Raji (cell line): ENCODE data around the gene SPOCK1.

Experiments
- POLR2A ChIP-seq: IDR thresholded peaks from 2 replicates; pipeline ENCODE4 v1.6.1; 2011; ENCODE audit warnings: low read depth, low read length, control low read depth; ENCODE audit not compliant: insufficient read depth

SPOCK1 gene

DNA sequence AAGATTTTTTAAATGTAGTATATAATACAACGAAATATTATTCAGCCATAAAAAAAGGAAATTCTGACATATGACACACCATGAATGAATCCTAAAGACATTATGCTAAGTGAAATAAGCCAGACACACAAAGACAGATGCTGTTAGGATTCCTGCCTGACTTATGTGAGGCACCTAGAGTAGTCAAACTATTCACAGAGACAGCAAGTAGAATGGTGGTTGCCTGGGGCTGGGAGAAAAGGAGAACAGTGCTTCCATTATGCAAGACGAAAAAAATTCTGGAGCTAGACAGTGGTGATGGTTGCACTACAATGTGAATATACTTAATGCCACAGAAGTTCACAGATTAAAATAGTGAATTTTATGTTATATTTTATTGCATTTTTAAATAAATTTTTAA, 66.8 kb downstream of the SPOCK1 start:
- TF ChIP-seq POLR2A, result no peak

DNA sequence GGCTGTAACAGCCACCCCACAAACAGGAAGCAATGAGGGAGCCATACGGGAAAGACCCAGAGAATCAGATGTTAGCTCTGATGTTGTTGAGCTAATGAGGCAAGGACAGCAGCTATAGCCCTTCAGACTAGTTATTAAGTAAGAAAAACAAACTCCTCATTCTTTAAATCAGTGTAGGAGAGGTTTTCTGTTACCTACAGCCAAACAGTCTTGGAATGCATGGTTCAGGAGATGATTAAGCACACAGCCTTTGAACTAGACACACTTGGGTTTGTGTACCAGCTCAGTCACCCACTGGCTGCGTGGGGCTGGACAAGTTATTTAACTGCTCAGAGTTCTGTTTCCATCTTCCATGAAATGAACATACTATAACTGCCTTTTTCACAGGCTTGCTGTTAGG, 68.1 kb downstream of the SPOCK1 start:
- no peak for TF ChIP-seq POLR2A

DNA sequence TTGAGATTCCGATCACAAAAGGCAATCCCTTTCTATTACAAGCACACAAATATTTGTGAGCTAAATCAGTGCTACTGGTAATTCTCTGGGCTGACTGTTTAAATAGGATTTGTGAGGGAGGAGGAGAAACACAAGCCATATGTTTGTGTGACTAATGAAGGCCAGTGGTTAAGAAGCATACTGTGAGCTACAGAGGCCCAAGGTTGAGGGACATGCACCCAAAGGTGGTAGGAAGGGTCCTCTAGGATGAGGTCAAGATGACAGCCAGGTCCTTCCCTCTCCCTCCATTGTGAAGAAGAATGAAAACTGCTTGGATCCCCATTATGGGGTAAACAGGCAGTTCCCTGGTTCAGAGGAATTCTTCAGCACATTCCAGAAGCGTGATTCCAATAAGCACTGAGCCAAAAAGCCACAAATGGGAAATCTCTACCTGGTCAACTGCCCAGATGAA, 83.9 kb downstream of the SPOCK1 start:
- no peak for TF ChIP-seq POLR2A

DNA sequence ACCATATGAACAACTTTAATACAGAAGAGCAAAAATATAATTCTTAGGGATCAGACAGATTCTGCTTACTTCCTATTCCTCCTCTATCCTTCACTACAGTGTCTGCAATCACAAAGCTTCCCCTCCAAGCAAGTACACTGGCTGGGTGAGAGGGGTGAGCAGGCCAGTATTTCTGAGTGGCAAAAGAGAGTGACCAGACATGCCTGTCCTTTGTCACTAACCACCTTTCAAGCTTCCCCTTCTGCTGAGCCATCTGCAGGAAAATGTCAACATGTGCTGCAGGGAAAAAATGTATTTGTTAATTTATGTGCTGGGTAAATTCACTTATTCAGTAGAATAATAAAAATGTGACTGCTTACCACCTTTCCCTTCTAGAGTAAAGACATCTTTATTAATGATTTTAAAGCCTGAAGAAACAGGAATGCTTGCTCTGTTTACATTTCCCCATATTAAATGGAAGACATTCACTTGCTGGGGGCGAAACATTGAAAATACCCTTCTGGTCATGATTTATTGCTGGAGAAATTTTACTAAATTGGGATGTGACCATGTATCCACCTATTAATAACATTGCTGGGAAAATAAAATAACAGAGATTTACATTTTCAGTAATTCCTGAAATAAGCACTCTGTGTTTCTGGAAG, 84.9 kb downstream of the SPOCK1 start:
- TF ChIP-seq POLR2A, result no peak

DNA sequence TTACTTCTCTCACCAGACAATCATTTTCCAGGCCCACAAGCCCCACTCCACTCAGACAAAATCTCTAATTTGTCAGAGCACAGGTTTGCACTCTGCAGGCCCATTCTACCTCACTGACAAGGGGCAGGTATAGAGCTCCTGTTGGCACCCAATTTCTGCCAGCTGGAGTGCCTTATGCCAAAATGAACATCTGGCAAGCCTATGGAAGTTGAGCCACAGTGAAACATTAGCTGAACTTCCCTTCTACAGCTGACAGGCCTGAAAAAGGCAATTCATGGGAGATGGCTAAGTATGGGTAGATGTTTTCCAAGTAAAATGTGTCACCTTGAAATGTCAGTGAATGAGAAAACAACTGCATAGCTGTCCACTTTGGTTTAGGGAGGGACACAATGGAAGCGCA, 87.0 kb downstream of the SPOCK1 start:
- no peak for TF ChIP-seq POLR2A

DNA sequence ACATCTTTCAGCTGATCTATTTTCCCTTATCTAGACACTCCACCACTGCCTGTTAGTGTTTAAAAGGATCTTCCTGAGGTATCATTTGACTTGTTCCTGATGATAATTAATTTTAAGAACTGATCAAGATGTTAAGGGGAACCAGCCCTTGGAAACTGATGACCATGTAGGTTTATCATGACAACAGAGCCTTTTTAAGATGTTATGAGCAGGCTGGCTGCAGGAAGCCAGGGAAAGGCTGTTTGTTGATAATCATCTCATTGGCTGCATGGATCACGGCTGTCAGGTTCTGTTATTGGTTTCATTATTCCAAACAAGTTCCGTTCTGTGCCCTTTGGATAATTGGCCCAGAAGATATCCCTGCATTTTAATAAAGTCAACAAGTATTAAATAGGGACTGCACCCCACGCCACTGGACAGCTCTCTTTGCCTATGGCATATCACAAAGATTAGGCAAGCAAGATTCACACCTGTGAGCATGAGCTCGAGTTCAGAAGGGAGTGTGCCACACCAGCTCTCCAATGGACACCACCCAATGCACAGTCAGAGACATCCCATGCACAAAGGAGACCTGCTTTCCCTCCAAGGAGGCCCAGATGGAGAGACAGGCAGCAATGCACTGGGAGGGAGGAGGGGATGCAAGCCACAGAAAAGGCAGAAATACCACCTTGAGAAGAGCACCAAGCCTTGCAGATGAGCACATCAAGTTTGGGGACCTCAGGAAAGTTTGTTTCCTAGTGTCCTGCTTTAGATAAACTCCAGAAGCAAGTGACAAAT, 88.7 kb downstream of the SPOCK1 start:
- TF ChIP-seq POLR2A, result no peak

DNA sequence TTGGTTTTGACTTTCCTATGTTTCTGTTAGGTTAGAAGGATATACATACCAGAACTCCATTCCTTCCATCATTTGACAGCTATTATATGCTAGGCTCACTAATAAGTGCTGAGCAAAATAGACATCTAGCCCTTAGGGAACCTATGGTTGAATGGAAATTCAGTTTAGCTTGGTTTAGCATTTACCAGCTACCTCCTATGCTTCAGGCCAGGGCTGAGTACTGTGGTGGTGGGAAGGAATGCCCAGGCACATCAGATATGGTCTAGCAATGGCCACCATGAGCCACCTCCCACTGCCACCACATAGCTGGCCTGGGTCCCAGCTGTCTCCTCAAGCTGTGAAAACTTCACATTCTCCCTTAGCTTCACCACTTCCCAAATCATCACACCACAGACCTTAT, 89.4 kb downstream of the SPOCK1 start:
- no peak for TF ChIP-seq POLR2A

DNA sequence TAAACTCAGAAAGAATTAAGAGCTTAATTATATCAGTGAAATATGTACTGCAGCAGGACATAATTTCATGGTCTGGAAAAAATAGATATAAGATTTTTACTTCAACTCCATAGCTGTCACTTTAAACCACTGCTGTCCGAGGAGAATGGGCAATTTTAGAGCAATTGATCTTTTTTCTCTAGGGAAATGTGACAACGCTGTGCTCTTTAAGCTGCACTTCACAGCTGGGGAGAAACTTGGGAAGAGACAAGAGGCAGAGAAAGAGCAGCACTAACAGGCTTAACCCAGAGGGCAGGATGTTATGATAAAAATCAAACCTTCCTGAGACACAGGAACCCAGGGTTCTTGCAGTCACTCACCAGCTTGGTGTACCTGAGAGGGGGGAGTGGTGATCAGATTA, 92.0 kb downstream of the SPOCK1 start:
- TF ChIP-seq POLR2A, result no peak

DNA sequence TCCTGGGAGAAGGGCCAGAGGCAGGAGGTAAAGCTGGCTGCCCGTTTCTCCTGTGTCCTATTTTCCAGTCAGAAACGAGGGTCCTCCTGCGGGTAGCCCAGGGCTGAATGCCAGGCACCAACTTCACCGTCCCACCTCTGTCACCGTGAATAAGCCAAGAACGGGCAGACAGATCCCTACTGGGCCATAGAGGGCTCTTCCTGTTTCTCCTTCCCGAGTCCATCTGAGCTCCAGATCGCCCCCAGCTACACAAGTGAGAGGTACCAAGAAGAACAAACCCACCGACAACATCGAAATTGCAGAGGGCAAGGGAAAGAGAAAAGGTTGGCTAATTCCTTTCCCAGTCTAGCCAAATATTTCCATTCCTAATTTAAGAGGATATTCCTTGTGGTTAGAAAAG, 93.7 kb downstream of the SPOCK1 start:
- TF ChIP-seq POLR2A, result no peak

DNA sequence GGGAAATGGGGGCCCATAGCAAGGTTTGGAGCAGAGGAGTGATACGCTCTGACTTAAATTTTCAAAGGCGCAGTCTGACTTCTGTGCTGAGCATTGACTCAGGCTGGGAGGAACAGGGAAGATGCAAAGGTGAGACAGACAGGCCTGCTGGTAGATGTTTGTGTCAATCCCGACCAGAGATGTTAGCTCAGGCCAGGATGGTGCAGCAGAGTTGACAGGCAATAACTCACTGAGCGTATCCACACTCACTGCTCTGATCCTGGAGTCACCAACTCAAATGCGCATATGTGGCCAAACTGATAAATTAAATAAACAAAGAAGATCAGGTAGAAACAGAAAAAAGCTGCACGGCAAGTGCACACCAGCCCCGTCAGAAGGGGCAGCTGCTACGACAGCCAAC, 95.3 kb downstream of the SPOCK1 start:
- no peak for TF ChIP-seq POLR2A

DNA sequence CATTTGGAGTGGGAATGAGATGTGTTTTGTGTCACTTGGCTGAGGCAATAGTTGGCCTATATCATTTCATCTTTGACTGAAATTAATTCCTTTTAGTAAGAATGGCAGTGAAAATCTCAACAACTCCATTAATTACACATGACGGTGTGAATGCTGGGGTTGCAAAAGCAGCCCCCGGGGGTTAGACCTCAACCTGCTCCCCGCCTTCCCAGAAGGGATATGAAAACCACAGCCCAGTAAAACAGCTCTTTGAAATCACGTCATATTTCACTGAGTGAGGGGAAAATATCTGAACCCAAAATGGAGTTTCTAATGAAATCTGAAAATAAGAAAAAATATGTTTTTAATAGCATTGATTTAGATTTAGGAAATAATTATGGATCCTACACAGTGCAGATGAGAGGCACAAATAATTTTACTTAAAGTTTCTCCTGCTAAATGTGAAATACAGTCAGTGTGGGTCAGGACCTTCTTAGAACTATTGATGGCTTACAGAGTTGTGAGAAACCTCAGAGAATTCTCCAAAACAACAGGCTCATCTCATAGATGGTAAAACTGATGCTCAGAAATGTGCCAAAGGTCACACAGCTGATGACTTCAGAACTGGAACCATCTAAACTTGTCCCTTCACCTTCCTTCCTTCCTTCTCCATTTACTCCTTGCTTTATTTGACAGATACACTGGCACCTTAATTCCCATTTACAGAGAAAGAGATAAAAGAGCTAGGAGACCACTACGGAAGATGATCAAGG, 96.5 kb downstream of the SPOCK1 start:
- TF ChIP-seq POLR2A, result no peak

DNA sequence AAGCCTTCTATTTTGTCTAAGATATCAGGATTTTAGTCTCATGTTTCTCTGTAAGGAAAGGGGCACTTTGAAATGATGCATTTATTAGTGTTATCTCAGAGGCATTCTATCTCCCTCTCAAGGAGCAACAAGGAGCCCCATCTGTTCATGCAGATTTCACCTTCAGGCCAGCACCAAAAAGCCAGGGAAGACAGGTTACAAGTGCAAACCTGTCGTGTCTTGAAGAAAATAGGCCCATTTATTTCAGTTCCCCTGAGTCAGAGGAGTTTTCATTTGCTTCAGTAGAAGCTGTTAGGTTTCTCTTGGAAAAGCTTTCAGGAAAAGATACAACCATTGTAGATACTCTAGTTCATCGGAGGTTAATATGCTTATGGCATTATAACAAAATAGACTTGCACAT, 97.2 kb downstream of the SPOCK1 start:
- TF ChIP-seq POLR2A, result no peak

DNA sequence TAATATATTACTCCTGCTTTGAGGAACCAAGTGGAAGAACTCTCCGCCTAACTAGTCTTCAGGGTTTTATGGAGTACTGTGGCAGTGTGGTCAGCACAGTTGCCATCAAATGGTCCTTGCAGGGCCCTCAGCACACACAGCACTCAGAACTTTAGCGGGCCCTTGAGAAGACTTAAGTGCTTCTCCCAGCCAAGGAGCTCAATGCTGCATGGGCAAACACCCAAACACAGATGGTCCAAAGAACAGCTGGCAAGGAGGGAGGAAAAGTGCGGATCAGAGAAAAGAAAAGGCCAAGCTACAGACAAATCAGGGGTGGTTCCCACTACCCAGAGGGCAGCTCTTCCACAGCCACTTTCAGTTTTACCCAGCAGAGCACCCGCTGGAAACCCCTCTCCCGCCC, 98.6 kb downstream of the SPOCK1 start:
- TF ChIP-seq POLR2A, result no peak

DNA sequence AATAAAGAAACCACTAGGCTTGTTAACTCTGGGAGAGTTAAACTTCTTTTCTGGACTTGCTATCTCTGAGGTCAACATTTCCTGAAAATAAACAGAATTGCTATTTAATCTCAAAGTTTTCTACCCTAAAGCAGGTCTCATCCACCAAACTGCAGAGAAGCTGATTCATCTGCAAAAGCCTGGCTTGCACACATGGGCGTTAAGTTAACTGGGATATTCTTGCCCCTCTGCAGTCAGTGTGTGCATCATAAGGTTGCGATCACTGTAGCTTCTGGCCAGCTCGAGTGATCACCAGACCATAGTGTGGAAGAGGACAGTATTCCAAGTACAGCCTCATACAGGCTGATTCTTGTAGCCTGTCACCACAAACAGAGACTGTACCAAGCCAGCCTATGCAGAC, 99.2 kb downstream of the SPOCK1 start:
- TF ChIP-seq POLR2A, result no peak

DNA sequence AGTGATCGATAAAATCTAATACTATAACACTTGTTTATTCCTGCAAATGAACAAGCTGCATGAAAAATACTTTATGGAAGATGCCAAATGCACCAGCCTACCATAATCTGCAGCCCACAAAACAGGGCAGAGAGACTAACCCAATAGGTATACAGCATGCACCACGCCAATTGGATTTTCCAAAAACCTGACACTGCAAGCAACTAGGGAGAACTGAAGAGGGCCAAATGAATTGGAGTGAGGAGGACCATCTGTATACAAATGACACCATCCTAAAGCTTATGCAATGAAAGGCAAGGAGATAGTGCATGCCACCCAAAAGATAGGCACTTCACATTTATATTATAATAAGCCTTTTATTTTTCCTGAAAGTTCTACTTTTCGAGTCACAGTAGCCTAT, 100.4 kb downstream of the SPOCK1 start:
- no peak for TF ChIP-seq POLR2A

DNA sequence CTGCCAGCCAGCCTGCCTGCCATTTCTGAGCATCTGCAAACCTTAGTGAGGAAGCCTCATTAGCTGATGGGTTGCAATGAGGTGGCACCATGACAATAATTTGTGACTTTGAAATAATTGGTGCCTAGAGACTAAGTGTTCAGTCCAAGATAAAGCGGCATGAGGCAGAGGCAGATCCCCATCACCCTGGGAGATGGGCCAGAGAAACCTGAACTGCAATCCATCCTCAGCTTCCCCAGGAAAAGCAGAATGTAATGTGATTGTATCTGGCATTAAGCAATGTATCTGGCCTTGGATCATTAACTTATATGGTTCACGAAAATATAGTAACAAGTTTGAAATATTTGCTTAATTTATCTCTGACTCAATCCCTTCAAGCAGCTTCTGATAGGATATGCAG, 101.0 kb downstream of the SPOCK1 start:
- no peak for TF ChIP-seq POLR2A
